ENCODE measurements around the gene HPD.

GRCh38 chr12:121812921-121813896 lies 45.5 kb downstream of the HPD start:
- TF ChIP-seq POLR2AphosphoS5 (IDR thresholded peaks at IDR 0.05; ENCODE audit: borderline replicate concordance, low read depth, low read length) (no peak), EZH2 (IDR thresholded peaks at IDR 0.05) (no peak)
